ENCODE results near the gene TCTN1.

Gene TCTN1

GRCh38 chr12:110637869-110638441, 24.0 kb downstream of the TCTN1 start:
- Histone ChIP-seq H3K27me3 (ENCODE audit: control insufficient read depth in 3 of 3, insufficient read depth in 3 of 3, low read depth in 1 of 3, low read length in 3 of 3) (no peaks in the 10 kb centered on the region), H3K9me3 (replicated peaks in 1 of 2; ENCODE audit: control insufficient read depth in 2 of 2, insufficient read depth in 1 of 2, low read depth in 1 of 2, low read length in 2 of 2) (no peaks in the 10 kb centered on the region), H3K23ac (ENCODE audit: low read depth, low read length, poor library complexity) (no peak overlapping the region), H3K14ac (ENCODE audit: low read length) (no peak overlapping the region), H3K18ac (ENCODE audit: low read length) (no peak overlapping the region), H2AK5ac (ENCODE audit: low read depth, low read length) (no peak overlapping the region), H2BK5ac (ENCODE audit: low read length) (no peak overlapping the region), H4K91ac (ENCODE audit: low read depth, low read length, poor library complexity) (no peak overlapping the region), H3K4me1 (ENCODE audit: control insufficient read depth in 2 of 2, insufficient read depth in 1 of 2, low read depth in 1 of 2, low read length in 2 of 2) (peaks cover 5 to 36% of the 10 kb centered on the region in 2 donors), H2BK15ac (ENCODE audit: low read length) (no peak overlapping the region), H3K79me1 (ENCODE audit: low read depth, low read length) (peaks cover 2% of the 10 kb centered on the region), H3K27ac (replicated peaks; ENCODE audit: low read length) (no peak overlapping the region), H2AFZ (ENCODE audit: low read length) (no peak overlapping the region), H2BK12ac (ENCODE audit: low read length) (no peak overlapping the region), H3K4me3 (ENCODE audit: low read length in 2 of 2) (no peak overlapping the region), H3K4me2 (ENCODE audit: insufficient read depth, low read length, poor library complexity, severe bottlenecking) (no peak overlapping the region), H3K36me3 (replicated peaks in 1 of 2; ENCODE audit: control insufficient read depth in 2 of 2, insufficient read depth in 2 of 2, low read length in 2 of 2) (peaks cover 8 to 48% of the 10 kb centered on the region in 2 donors), H2BK120ac (ENCODE audit: low read depth, low read length) (no peak overlapping the region), H3K9ac (ENCODE audit: low read depth, low read length, poor library complexity) (no peak overlapping the region), H3K4ac (ENCODE audit: low read length) (no peak overlapping the region), H4K8ac (ENCODE audit: low read depth, low read length) (no peak overlapping the region)
- DNase-seq (ENCODE audit: low spot score): no peak
- no CpG with 5 or more reads among the region's 3 CpGs for WGBS, 2 donors (ENCODE audit: extremely low coverage in 2 of 2, insufficient read length in 2 of 2, insufficient replicate concordance in 1 of 2)

GRCh38 chr12:110638796-110639195, 24.9 kb downstream of the TCTN1 start:
- peaks cover 2% of the 10 kb centered on the region for H3K79me1 ChIP-seq (ENCODE audit: low read depth, low read length)
- peaks cover 5 to 36% of the 10 kb centered on the region in 2 donors for H3K4me1 ChIP-seq (ENCODE audit: control insufficient read depth in 2 of 2, insufficient read depth in 1 of 2, low read depth in 1 of 2, low read length in 2 of 2)
- H3K27me3 ChIP-seq (ENCODE audit: control insufficient read depth in 3 of 3, insufficient read depth in 3 of 3, low read depth in 1 of 3, low read length in 3 of 3): no peaks in the 10 kb centered on the region
- no peak overlapping the region for H2BK12ac ChIP-seq (ENCODE audit: low read length)
- H2BK15ac ChIP-seq (ENCODE audit: low read length): no peak overlapping the region
- H3K23ac ChIP-seq (ENCODE audit: low read depth, low read length, poor library complexity): no peak overlapping the region
- no peak for DNase-seq (ENCODE audit: low spot score)
- no peak overlapping the region for H2BK120ac ChIP-seq (ENCODE audit: low read depth, low read length)
- H3K4ac ChIP-seq (ENCODE audit: low read length): no peak overlapping the region
- WGBS, 2 donors (ENCODE audit: extremely low coverage in 2 of 2, insufficient read length in 2 of 2, insufficient replicate concordance in 1 of 2): no CpG with 5 or more reads among the region's 5 CpGs
- no peak overlapping the region for H3K27ac ChIP-seq (replicated peaks; ENCODE audit: low read length)
- no peak overlapping the region for H3K4me2 ChIP-seq (ENCODE audit: insufficient read depth, low read length, poor library complexity, severe bottlenecking)
- H2AK5ac ChIP-seq (ENCODE audit: low read depth, low read length): no peak overlapping the region
- no peak overlapping the region for H3K18ac ChIP-seq (ENCODE audit: low read length)
- peaks cover 8 to 41% of the 10 kb centered on the region in 2 donors for H3K36me3 ChIP-seq (replicated peaks in 1 of 2; ENCODE audit: control insufficient read depth in 2 of 2, insufficient read depth in 2 of 2, low read length in 2 of 2)
- no peak overlapping the region for H4K91ac ChIP-seq (ENCODE audit: low read depth, low read length, poor library complexity)
- H3K9ac ChIP-seq (ENCODE audit: low read depth, low read length, poor library complexity): no peak overlapping the region
- H3K14ac ChIP-seq (ENCODE audit: low read length): no peak overlapping the region
- H4K8ac ChIP-seq (ENCODE audit: low read depth, low read length): no peak overlapping the region
- no peak overlapping the region for H3K4me3 ChIP-seq (ENCODE audit: low read length in 2 of 2)
- no peaks in the 10 kb centered on the region for H3K9me3 ChIP-seq (replicated peaks in 1 of 2; ENCODE audit: control insufficient read depth in 2 of 2, insufficient read depth in 1 of 2, low read depth in 1 of 2, low read length in 2 of 2)
- no peak overlapping the region for H2BK5ac ChIP-seq (ENCODE audit: low read length)
- no peak overlapping the region for H2AFZ ChIP-seq (ENCODE audit: low read length)

GRCh38 chr12:110639336-110640141, 25.6 kb downstream of the TCTN1 start:
- peaks cover 2% of the 10 kb centered on the region for H3K79me1 ChIP-seq (ENCODE audit: low read depth, low read length)
- DNase-seq (ENCODE audit: low spot score): no peak
- H3K14ac ChIP-seq (ENCODE audit: low read length): no peak overlapping the region
- H3K23ac ChIP-seq (ENCODE audit: low read depth, low read length, poor library complexity): no peak overlapping the region
- H2BK120ac ChIP-seq (ENCODE audit: low read depth, low read length): no peak overlapping the region
- no peak overlapping the region for H3K4me3 ChIP-seq (ENCODE audit: low read length in 2 of 2)
- H3K9me3 ChIP-seq (replicated peaks in 1 of 2; ENCODE audit: control insufficient read depth in 2 of 2, insufficient read depth in 1 of 2, low read depth in 1 of 2, low read length in 2 of 2): no peaks in the 10 kb centered on the region
- no peak overlapping the region for H2AFZ ChIP-seq (ENCODE audit: low read length)
- no peak overlapping the region for H2AK5ac ChIP-seq (ENCODE audit: low read depth, low read length)
- H3K18ac ChIP-seq (ENCODE audit: low read length): no peak overlapping the region
- no peak overlapping the region for H4K8ac ChIP-seq (ENCODE audit: low read depth, low read length)
- H3K9ac ChIP-seq (ENCODE audit: low read depth, low read length, poor library complexity): no peak overlapping the region
- no peaks in the 10 kb centered on the region for H3K27me3 ChIP-seq (ENCODE audit: control insufficient read depth in 3 of 3, insufficient read depth in 3 of 3, low read depth in 1 of 3, low read length in 3 of 3)
- H2BK12ac ChIP-seq (ENCODE audit: low read length): no peak overlapping the region
- H3K4me2 ChIP-seq (ENCODE audit: insufficient read depth, low read length, poor library complexity, severe bottlenecking): no peak overlapping the region
- no peak overlapping the region for H3K4ac ChIP-seq (ENCODE audit: low read length)
- no CpG with 5 or more reads among the region's 7 CpGs for WGBS, 2 donors (ENCODE audit: extremely low coverage in 2 of 2, insufficient read length in 2 of 2, insufficient replicate concordance in 1 of 2)
- no peak overlapping the region for H4K91ac ChIP-seq (ENCODE audit: low read depth, low read length, poor library complexity)
- H3K27ac ChIP-seq (replicated peaks; ENCODE audit: low read length): no peak overlapping the region
- peaks cover 5 to 36% of the 10 kb centered on the region in 2 donors for H3K4me1 ChIP-seq (ENCODE audit: control insufficient read depth in 2 of 2, insufficient read depth in 1 of 2, low read depth in 1 of 2, low read length in 2 of 2)
- H2BK5ac ChIP-seq (ENCODE audit: low read length): no peak overlapping the region
- no peak overlapping the region for H2BK15ac ChIP-seq (ENCODE audit: low read length)
- peaks cover 8 to 34% of the 10 kb centered on the region in 2 donors for H3K36me3 ChIP-seq (replicated peaks in 1 of 2; ENCODE audit: control insufficient read depth in 2 of 2, insufficient read depth in 2 of 2, low read length in 2 of 2)

GRCh38 chr12:110640275-110641025, 26.5 kb downstream of the TCTN1 start:
- no peak overlapping the region for H3K27ac ChIP-seq (replicated peaks; ENCODE audit: low read length)
- no peak overlapping the region for H4K91ac ChIP-seq (ENCODE audit: low read depth, low read length, poor library complexity)
- no peak overlapping the region for H2BK120ac ChIP-seq (ENCODE audit: low read depth, low read length)
- no peak overlapping the region for H3K14ac ChIP-seq (ENCODE audit: low read length)
- no peak overlapping the region for H2AFZ ChIP-seq (ENCODE audit: low read length)
- peaks cover 2% of the 10 kb centered on the region for H3K79me1 ChIP-seq (ENCODE audit: low read depth, low read length)
- no CpG with 5 or more reads among the region's 15 CpGs for WGBS, 2 donors (ENCODE audit: extremely low coverage in 2 of 2, insufficient read length in 2 of 2, insufficient replicate concordance in 1 of 2)
- no peak overlapping the region for H3K4me2 ChIP-seq (ENCODE audit: insufficient read depth, low read length, poor library complexity, severe bottlenecking)
- H2BK5ac ChIP-seq (ENCODE audit: low read length): no peak overlapping the region
- no peak overlapping the region for H3K9ac ChIP-seq (ENCODE audit: low read depth, low read length, poor library complexity)
- peaks cover 7 to 27% of the 10 kb centered on the region in 2 donors for H3K36me3 ChIP-seq (replicated peaks in 1 of 2; ENCODE audit: control insufficient read depth in 2 of 2, insufficient read depth in 2 of 2, low read length in 2 of 2)
- H3K4ac ChIP-seq (ENCODE audit: low read length): no peak overlapping the region
- H3K9me3 ChIP-seq (replicated peaks in 1 of 2; ENCODE audit: control insufficient read depth in 2 of 2, insufficient read depth in 1 of 2, low read depth in 1 of 2, low read length in 2 of 2): no peaks in the 10 kb centered on the region
- no peak overlapping the region for H2BK15ac ChIP-seq (ENCODE audit: low read length)
- no peak overlapping the region for H2AK5ac ChIP-seq (ENCODE audit: low read depth, low read length)
- no peak overlapping the region for H3K4me3 ChIP-seq (ENCODE audit: low read length in 2 of 2)
- peaks cover 5 to 36% of the 10 kb centered on the region in 2 donors for H3K4me1 ChIP-seq (ENCODE audit: control insufficient read depth in 2 of 2, insufficient read depth in 1 of 2, low read depth in 1 of 2, low read length in 2 of 2)
- no peak overlapping the region for H2BK12ac ChIP-seq (ENCODE audit: low read length)
- H3K27me3 ChIP-seq (ENCODE audit: control insufficient read depth in 3 of 3, insufficient read depth in 3 of 3, low read depth in 1 of 3, low read length in 3 of 3): no peaks in the 10 kb centered on the region
- no peak overlapping the region for H4K8ac ChIP-seq (ENCODE audit: low read depth, low read length)
- no peak overlapping the region for H3K23ac ChIP-seq (ENCODE audit: low read depth, low read length, poor library complexity)
- no peak for DNase-seq (ENCODE audit: low spot score)
- H3K18ac ChIP-seq (ENCODE audit: low read length): no peak overlapping the region

All from neuronal stem cell (in vitro differentiated cells).